ENCODE data around the gene SVOP. TPM values are rescaled to one million over a fixed set of nuclear protein-coding genes. Genes with fewer than 3 reads are reported as not detected.
A peak's percentile ranks its signal among the peaks of the same experiment; 100 is the strongest.

The SVOP gene
- total RNA-seq = under 1 TPM in 1 of 2 donors, not detected in 1; 0.52 TPM

- Histone ChIP-seq H3K4me1 (peaks cover 4% of the 10 kb centered on the region), H3K4me3 (no peak within 1 kb of the TSS), H3K9me3 (no peaks in the 10 kb centered on the region), H3K27me3 (no peaks in the 10 kb centered on the region), H3K36me3 (replicated peaks in 1 of 2; ENCODE audit: insufficient read depth in 1 of 2, low read depth in 2 of 2) (no peaks in the 10 kb centered on the region), H3K27ac (no peak within 1 kb of the TSS)
- peak; percentile 69 to 79 (median 76) for DNase-seq
- 7 to 9% methylated on average over 13 to 30 of the region's 30 CpGs for WGBS, 2 donors
- peak; percentile 68 for ATAC-seq
- intact Hi-C loops (cut with DNase I) = no loop called here
- TF ChIP-seq CTCF (IDR thresholded peaks at IDR 0.05) = no peak
- peak in 1 of 3 donors; percentile 8 for TF ChIP-seq POLR2A (IDR thresholded peaks at IDR 0.05)
Observed at GRCh38 chr12:109020796-109021380, at the start of gene SVOP. Gene SVOP, minus strand, starts transcription at chr12:109021068. Its CDS starts 200 bp downstream, at chr12:109020868.

GRCh38 chr12:109069307-109070271 lies 48.7 kb upstream of the SVOP start:
- ATAC-seq (no peak), DNase-seq (no peak)
- Histone ChIP-seq H3K4me3 (no peak overlapping the region), H3K4me1 (peaks cover 35% of the 10 kb centered on the region), H3K36me3 (replicated peaks in 1 of 2; ENCODE audit: insufficient read depth in 1 of 2, low read depth in 2 of 2) (peaks cover 4 to 11% of the 10 kb centered on the region in 2 donors), H3K27me3 (no peaks in the 10 kb centered on the region), H3K9me3 (no peaks in the 10 kb centered on the region), H3K27ac (no peak overlapping the region)
- 87 to 93% methylated on average over 17 of the region's 17 CpGs for WGBS, 2 donors
- TF ChIP-seq CTCF (IDR thresholded peaks at IDR 0.05) = no peak
- TF ChIP-seq POLR2A (IDR thresholded peaks at IDR 0.05) = no peak
- intact Hi-C loops (cut with DNase I) = no loop called here

- DNase-seq (no peak), ATAC-seq (no peak)
- Histone ChIP-seq H3K27me3 (no peaks in the 10 kb centered on the region), H3K27ac (peak overlapping the region in 3 of 4 donors; percentile 31 to 74 (median 72)), H3K36me3 (replicated peaks in 1 of 2; ENCODE audit: insufficient read depth in 1 of 2, low read depth in 2 of 2) (peaks cover 0 to 6% of the 10 kb centered on the region in 2 donors), H3K9me3 (no peaks in the 10 kb centered on the region), H3K4me3 (no peak overlapping the region), H3K4me1 (peaks cover 37% of the 10 kb centered on the region)
- 0 to 43% methylated on average over 1 of the region's 1 CpG for WGBS, 2 donors
- no peak for TF ChIP-seq POLR2A (IDR thresholded peaks at IDR 0.05)
- peak in 1 of 7 experiments; percentile 9 for TF ChIP-seq CTCF (IDR thresholded peaks at IDR 0.05)
- intact Hi-C loops (cut with DNase I) = no loop called here
Observed at GRCh38 chr12:109065853-109066193, 45.0 kb upstream of the SVOP start.

- no peak for TF ChIP-seq CTCF (IDR thresholded peaks at IDR 0.05)
- no peak for TF ChIP-seq POLR2A (IDR thresholded peaks at IDR 0.05)
- 31 to 33% methylated on average over 5 of the region's 5 CpGs for WGBS, 2 donors
- Histone ChIP-seq H3K4me3 (no peak overlapping the region), H3K27ac (peak overlapping the region in 3 of 4 donors; percentile 31 to 74 (median 72)), H3K9me3 (no peaks in the 10 kb centered on the region), H3K4me1 (peaks cover 37% of the 10 kb centered on the region), H3K36me3 (replicated peaks in 1 of 2; ENCODE audit: insufficient read depth in 1 of 2, low read depth in 2 of 2) (peaks cover 0 to 6% of the 10 kb centered on the region in 2 donors), H3K27me3 (no peaks in the 10 kb centered on the region)
- DNase-seq = peak; percentile 81 to 92 (median 86)
- peak; percentile 80 for ATAC-seq
- intact Hi-C loops (cut with DNase I) = no loop called here
Observed at GRCh38 chr12:109065154-109065852, 44.4 kb upstream of the SVOP start.

All from body of pancreas (tissue), 4 donors.